NCI-H774 (cell line): ENCODE results near the gene CXCL9.
"Not testable (repeated sequence)": the region's sequence is repeated elsewhere in the genome, so short reads cannot be mapped to it uniquely, and the experiment has no call there.

Source experiments
- DNase-seq: peaks from one replicate; lab custom pipeline; 2025; lab: John Stamatoyannopoulos, UW

Gene CXCL9

DNA sequence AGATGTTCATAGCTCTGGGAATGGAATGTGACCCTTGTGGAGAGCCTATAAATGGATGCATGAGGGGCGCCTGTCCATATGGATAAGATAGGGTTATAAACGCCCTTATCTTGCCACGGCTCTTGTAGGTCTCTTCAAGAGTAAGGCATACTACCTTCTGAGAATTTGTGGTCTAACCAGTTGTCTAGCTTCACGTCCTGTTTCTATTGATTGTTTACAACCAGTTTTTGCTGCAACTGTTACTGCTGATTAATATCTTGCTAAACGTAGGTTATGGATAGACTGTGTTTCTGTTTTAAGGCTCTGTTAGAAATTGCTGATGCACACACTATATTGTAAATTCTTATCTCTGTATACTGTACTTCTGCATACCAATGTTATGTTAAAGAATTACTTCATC lies 52.5 kb downstream of the CXCL9 start:
- not testable (repeated sequence) for DNase-seq

DNA sequence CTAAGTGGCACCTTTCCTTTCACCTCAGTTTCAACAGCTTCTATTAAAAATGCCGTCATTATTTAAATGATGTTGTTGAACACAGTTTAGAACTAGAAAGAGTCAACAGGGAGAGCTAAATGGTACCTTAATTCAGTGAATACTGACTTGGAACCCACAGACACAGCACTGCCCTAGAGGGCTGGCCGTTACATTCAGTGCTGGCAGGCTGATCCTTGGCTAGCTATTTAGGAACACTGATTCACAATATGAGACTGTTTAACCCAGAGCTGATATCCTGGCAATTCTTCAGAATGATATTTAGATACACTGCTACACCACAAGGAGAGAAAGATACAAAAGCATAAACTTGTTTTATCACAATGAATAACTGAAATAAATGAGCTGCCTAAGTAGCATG lies 53.8 kb downstream of the CXCL9 start:
- no peak for DNase-seq
